GM19324 (cell line): Measurements from ENCODE around the gene SLC25A22.

ENCODE experiments used
- ATAC-seq: cut with Tn5 transposase; IDR thresholded peaks from one replicate; pipeline ENCODE4 v1.9.1; 2021; ENCODE audit warnings: mild to moderate bottlenecking, moderate library complexity; ENCODE audit not compliant: unreplicated experiment, low FRiP score

Gene SLC25A22

GRCh38 chr11:761526-762108, 36.5 kb downstream of the SLC25A22 start:
- ATAC-seq = no peak

DNA sequence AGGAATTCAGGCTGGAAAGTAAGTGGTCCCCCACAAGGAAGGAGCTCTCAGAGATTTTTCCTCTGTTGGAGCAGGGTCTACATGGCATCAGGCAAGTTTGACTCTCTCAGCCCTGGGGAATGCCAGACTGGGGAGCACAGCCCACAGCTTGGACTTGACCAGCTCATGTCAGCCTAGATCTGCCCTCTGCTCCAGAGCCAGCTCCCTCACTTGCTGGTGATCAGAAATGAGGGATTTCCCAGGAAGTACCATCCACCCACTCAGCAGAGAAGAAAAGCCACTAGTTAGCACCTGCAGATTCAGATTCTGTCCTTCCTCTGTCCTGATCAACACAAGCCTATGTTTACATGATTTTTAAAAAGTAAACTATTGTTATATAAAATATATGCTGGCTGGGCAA, 37.8 kb downstream of the SLC25A22 start:
- ATAC-seq = no peak

DNA sequence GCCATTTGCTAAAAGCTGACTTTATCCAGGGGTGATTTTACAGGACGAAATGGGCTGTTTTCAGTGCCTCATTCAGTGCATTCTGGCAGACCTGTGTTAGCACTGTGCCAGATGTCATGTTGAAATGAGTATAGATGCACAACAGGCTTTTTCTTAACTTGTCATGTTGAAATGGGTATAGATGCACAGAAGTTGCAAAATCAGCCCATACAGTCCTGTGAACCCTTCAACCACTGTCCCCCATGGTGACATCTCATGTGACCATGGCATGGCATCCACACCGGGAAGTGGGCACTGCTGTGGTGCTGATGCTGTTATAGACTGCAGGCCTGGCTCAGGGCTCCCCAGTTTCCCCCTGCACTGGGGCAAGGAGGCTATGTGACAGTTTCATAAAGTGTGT, 48.4 kb downstream of the SLC25A22 start:
- no peak for ATAC-seq

- ATAC-seq = peak; percentile 2
These were observed 50.1 kb downstream of the SLC25A22 start for GRCh38 chr11:748007-748359.

DNA sequence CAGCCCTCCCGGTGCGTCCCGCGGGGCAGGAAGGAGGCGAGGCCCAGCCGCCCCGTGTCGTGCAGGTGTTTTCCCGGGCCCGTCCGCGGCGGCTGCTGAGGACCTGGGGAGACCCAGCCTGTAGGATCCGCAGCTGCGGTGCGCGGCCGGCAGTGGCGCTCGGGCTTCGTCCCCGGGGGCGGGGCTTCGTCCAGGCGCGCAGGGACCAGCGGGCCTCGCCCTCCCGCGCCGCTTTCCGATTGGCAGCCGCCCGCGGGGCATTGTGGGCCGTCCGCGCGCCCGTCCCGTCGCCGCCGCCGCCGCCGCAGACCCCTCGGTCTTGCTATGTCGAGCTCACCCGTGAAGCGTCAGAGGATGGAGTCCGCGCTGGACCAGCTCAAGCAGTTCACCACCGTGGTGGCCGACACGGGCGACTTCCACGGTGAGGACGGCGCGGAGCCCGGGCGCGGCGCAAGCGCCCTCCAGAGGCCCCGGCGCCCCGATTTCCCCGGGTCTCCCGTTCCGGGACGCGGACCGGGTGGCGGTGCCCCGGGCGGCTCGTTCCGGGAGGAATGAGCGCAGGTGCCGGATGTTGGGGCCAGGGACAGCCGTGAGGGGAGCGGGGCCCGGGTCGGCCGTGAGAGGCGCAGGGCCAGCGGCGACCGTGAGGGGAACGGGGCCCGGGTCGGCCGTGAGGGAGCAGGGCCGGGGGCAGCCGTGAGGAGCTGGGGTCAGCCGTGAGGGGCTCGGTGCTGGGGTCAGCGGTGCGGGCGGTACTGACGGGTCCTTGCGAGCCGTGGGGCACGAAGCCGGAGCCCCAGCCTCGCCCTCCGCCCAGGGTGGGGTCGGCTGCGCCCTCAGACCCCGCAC, 50.7 kb downstream of the SLC25A22 start, which contains the start of gene TALDO1:
Gene TALDO1 (plus strand): TSS at position 307 of the 849 bp plus-strand sequence. CDS start 18 bp downstream, at position 325.
- ATAC-seq = peak; percentile 88

GRCh38 chr11:746289-747157, 51.6 kb downstream of the SLC25A22 start:
- peak; percentile 48 for ATAC-seq

DNA sequence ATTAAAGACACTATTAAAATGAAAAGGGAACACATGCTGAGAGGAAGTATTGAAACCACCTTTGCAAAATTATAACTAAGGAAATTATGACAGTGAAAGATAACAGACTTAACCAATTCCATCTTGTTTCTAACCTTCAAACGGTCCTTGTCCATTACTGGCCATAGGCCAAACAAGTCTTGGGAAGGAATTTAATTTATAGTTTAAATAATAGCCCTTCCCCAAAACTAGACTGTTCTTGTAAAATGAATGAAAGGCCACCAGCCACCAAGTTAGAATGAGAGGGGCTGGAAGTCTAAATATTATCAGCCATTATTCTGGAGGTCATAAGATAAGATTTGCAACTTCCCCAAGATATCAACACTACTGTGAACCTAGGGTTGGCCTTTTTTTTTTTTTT, 52.7 kb downstream of the SLC25A22 start:
- ATAC-seq = no peak

- ATAC-seq = no peak
These were observed 55.4 kb downstream of the SLC25A22 start for GRCh38 chr11:742571-743201.

DNA sequence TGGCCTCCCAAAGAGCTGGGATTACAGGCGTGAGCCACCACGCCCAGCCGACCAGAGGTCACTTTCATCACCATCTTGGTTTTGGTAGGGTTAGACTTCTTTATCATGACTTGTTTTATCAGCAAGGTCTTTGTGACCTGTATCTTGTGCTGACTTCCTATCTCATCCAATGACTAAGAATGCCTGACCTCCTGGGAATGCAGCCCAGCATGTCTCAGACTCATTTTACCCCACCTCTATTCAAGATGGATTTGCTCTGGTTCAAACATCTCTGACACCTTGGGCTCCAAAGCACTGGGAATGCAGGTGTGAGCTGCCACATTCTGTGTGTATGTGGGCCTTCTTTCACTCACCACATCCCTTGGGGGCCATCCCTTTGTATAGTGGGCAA, 55.9 kb downstream of the SLC25A22 start:
- ATAC-seq = no peak
